ENCODE results near the gene GINS1. TPM values are rescaled to one million over a fixed set of nuclear protein-coding genes. Genes with fewer than 3 reads are reported as not detected.

Gene GINS1
- total RNA-seq, 4 donors from 2014 or later = 1.3 to 14.3 TPM; not detected in 2

DNA sequence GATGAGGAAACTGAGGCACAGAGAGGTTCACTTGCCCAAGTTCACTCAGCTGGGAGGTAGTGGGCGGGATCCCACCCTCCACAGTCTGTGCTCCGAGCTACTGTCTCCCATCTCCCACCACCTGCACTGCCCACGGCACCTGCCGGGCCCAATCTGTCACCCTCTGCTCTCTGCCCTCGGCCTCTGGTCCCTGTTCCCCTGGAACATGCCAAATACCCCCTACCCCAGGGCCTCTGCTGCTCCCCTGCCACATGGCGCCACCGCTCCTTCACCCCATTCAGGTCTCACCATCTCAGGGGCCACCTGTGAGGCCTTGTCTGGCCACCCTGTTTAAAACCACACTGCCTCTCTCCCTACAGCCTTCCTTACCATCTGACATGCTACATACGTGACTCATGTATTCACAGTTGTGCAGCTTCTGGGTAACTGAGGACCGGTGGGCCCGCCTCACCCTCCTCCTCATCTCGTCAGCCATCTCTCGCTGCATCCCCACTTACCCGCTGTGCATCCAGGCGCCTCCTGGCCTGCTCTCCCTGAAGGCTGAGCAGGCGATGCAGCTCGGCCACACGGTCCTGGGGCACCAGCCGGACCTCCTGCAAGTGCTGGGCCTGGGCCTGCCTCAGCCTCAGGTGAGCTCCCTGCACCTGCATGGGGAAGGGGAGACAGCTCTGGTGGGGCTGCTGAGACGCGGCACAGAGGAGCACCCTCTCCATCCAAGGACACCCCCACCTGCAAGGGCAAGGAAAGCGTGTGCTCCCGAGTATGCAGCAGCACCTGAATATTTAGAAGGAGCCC, 50.6 kb downstream of the GINS1 start:
- H3K4me3 ChIP-seq = no peak overlapping the region
- H3K36me3 ChIP-seq = no peaks in the 10 kb centered on the region
- H3K27me3 ChIP-seq = no peaks in the 10 kb centered on the region
- intact Hi-C loops (cut with DNase I; ENCODE audit: low total_unique reads) = no loop called here
- TF ChIP-seq, protein P1, sequence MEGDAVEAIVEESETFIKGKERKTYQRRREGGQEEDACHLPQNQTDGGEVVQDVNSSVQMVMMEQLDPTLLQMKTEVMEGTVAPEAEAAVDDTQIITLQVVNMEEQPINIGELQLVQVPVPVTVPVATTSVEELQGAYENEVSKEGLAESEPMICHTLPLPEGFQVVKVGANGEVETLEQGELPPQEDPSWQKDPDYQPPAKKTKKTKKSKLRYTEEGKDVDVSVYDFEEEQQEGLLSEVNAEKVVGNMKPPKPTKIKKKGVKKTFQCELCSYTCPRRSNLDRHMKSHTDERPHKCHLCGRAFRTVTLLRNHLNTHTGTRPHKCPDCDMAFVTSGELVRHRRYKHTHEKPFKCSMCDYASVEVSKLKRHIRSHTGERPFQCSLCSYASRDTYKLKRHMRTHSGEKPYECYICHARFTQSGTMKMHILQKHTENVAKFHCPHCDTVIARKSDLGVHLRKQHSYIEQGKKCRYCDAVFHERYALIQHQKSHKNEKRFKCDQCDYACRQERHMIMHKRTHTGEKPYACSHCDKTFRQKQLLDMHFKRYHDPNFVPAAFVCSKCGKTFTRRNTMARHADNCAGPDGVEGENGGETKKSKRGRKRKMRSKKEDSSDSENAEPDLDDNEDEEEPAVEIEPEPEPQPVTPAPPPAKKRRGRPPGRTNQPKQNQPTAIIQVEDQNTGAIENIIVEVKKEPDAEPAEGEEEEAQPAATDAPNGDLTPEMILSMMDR (IDR thresholded peaks at IDR 0.05) = no peak
- TF ChIP-seq POLR2A (IDR thresholded peaks at IDR 0.05) = no peak
- no peak overlapping the region for H3K27ac ChIP-seq
- H3K9me3 ChIP-seq = no peaks in the 10 kb centered on the region
- no peaks in the 10 kb centered on the region for H3K4me1 ChIP-seq
- DNase-seq = no peak

GRCh38 chr20:25459111-25459830, 51.8 kb downstream of the GINS1 start:
- H3K36me3 ChIP-seq = no peaks in the 10 kb centered on the region
- H3K27ac ChIP-seq = no peak overlapping the region
- H3K9me3 ChIP-seq = no peaks in the 10 kb centered on the region
- no peaks in the 10 kb centered on the region for H3K4me1 ChIP-seq
- no peak for DNase-seq
- intact Hi-C loops (cut with DNase I; ENCODE audit: low total_unique reads) = no loop called here
- H3K27me3 ChIP-seq = no peaks in the 10 kb centered on the region
- TF ChIP-seq POLR2A (IDR thresholded peaks at IDR 0.05) = no peak
- TF ChIP-seq, protein P1 (IDR thresholded peaks at IDR 0.05) = no peak
- H3K4me3 ChIP-seq = no peak overlapping the region

GRCh38 chr20:25459916-25460535, 52.6 kb downstream of the GINS1 start:
- Histone ChIP-seq H3K4me3 (no peak overlapping the region), H3K9me3 (no peaks in the 10 kb centered on the region), H3K27me3 (no peaks in the 10 kb centered on the region), H3K4me1 (no peaks in the 10 kb centered on the region), H3K27ac (no peak overlapping the region), H3K36me3 (no peaks in the 10 kb centered on the region)
- intact Hi-C loops (cut with DNase I; ENCODE audit: low total_unique reads) = no loop called here
- no peak for DNase-seq
- TF ChIP-seq, protein P1 (IDR thresholded peaks at IDR 0.05) = no peak
- no peak for TF ChIP-seq POLR2A (IDR thresholded peaks at IDR 0.05)

DNA sequence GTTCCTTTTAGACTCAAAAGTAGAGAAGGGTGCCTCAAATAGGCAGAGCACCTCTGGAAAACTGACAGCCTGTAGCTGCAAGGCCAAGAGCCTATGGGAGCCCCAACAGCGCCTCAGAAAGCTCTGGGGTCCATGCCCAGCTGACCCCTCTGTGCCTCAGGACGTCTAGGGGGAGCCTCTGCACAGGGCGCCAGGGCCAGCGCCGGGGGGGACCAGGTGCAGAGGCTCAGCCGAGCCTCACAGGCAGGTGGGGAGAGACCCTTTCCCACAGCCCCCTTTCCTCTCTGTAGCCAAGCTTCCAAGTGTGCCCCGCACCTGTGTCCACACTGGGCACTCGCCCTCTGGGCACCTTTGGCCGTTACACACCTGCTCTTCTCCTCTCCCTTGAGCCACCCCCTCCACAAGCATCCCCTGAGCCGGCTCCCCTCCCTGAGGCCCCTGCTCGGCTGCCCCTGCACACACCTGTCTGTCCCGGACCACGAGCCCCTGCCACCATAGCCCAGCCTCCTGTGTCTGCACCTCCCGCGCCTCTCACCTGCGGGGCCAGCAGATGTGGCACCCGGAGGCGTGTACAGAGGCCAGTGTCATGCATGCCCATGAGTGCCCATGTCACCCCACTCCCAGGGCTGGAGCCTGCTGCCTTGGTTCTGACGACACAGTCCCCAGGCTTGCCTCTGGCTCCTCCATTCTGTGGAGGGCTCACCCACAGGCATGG, 53.2 kb downstream of the GINS1 start:
- no peak overlapping the region for H3K27ac ChIP-seq
- intact Hi-C loops (cut with DNase I; ENCODE audit: low total_unique reads) = no loop called here
- DNase-seq = no peak
- no peak overlapping the region for H3K4me3 ChIP-seq
- no peaks in the 10 kb centered on the region for H3K9me3 ChIP-seq
- no peaks in the 10 kb centered on the region for H3K27me3 ChIP-seq
- H3K36me3 ChIP-seq = no peaks in the 10 kb centered on the region
- no peak for TF ChIP-seq POLR2A (IDR thresholded peaks at IDR 0.05)
- TF ChIP-seq, protein P1 (IDR thresholded peaks at IDR 0.05) = no peak
- no peaks in the 10 kb centered on the region for H3K4me1 ChIP-seq
